HepG2 (cell line): Measurements from ENCODE around the gene RXYLT1. TPM values are rescaled to one million over a fixed set of nuclear protein-coding genes. Genes with fewer than 3 reads are reported as not detected.
A peak's percentile ranks its signal among the peaks of the same experiment; 100 is the strongest.

Experiments
- ATAC-seq: fragments of 200-7000 bp; cut with Tn5 transposase; 3 replicates; pipeline ENCODE4 v1.9.1; 2020; ENCODE audit warnings: mild to moderate bottlenecking, moderate library complexity
- BruUV-seq: library from RNA; stranded (reverse); fragments of 400-500 nt; replicated peaks from 2 replicates; lab custom pipeline; 2021; lab: Mats Ljungman, UMichigan
- CTCF ChIA-PET: fragments of 300-600 bp; formaldehyde crosslinking; extraction: SDS; loops from one replicate; lab custom pipeline; 2021; ENCODE audit warnings: low total read pairs, inconsistent platforms, low intra/inter-chr PET ratio; lab: Yijun Ruan, JAX
- POLR2A ChIA-PET: fragments of 350-600 bp; sonication (Branson Sonifier 250); formaldehyde crosslinking; loops from one replicate; lab custom pipeline; 2020; ENCODE audit warnings: antibody characterized with exemption, inconsistent platforms; lab: Yijun Ruan, JAX
- DNase-seq: peaks from one replicate; pipeline ENCODE4 v3.0.0-alpha.2; 2015; ENCODE audit warnings: low spot score
- FAIRE-seq: peaks from 3 replicates; lab custom pipeline; 2011; peaks lifted over from hg19 to GRCh38; lab: Jason Lieb, UNC
- H2AFZ ChIP-seq: one replicate; pipeline ENCODE4 v1.6.1; 2011; ENCODE audit warnings: low read length, inconsistent platforms
- H3K27ac ChIP-seq: fragments of 300-600 bp; 3 replicates; pipeline ENCODE4 v1.8.0; 2011; ENCODE audit warnings: mixed run types, mild to moderate bottlenecking, mixed read lengths, low read length, inconsistent platforms; ENCODE audit not compliant: insufficient read depth; ENCODE audit errors: extremely low read length
- H3K27me3 ChIP-seq, 2 experiments: fragments of 200-600 bp in 1 of 2; 2 replicates in 1 of 2; 3 replicates in 1 of 2; pipeline versions ENCODE4 v1.6.0 to v1.8.0; 2011; ENCODE audit warnings: low read length in 2 of 2, mild to moderate bottlenecking in 2 of 2, moderate library complexity in 2 of 2, inconsistent platforms in 1 of 2; ENCODE audit not compliant: insufficient read depth in 2 of 2, control insufficient read depth in 1 of 2
- H3K36me3 ChIP-seq, 2 experiments: fragments of 200-600 bp in 1 of 2; replicated peaks in 1 of 2; 2 replicates in 1 of 2; 3 replicates in 1 of 2; pipeline versions ENCODE4 v1.5.1 to v1.8.0; 2011; ENCODE audit warnings: low read length in 2 of 2, inconsistent platforms in 1 of 2; ENCODE audit not compliant: insufficient read depth in 2 of 2, control insufficient read depth in 1 of 2
- H3K4me1 ChIP-seq: 2 replicates; pipeline ENCODE4 v1.5.1; 2012; ENCODE audit warnings: low read length, inconsistent platforms; ENCODE audit not compliant: insufficient read depth
- H3K4me2 ChIP-seq: 2 replicates; pipeline ENCODE4 v1.6.0; 2011; ENCODE audit warnings: low read depth, low read length, inconsistent platforms
- H3K4me3 ChIP-seq, 3 experiments: fragments of 200-600 bp in 1 of 3; sonication (generic), shearing (Covaris generic) in 1 of 3; replicated peaks in 1 of 3; 2 replicates each; pipeline ENCODE4 v1.5.1; 2011 to 2016; ENCODE audit warnings: low read length in 3 of 3, inconsistent platforms in 2 of 3, low read depth in 2 of 3, mild to moderate bottlenecking in 2 of 3, control low read depth in 1 of 3, mixed read lengths in 1 of 3; ENCODE audit not compliant: insufficient read depth in 1 of 3
- H3K79me2 ChIP-seq: one replicate; pipeline ENCODE4 v1.6.1; 2011; ENCODE audit warnings: low read length, inconsistent platforms; ENCODE audit not compliant: insufficient read depth
- H3K9ac ChIP-seq: 2 replicates; pipeline ENCODE4 v1.6.0; 2011; ENCODE audit warnings: mild to moderate bottlenecking, low read depth, low read length, inconsistent platforms; ENCODE audit not compliant: insufficient read depth
- H3K9me3 ChIP-seq: 2 replicates; pipeline ENCODE4 v1.5.1; 2012; ENCODE audit warnings: mild to moderate bottlenecking, low read length
- H4K20me1 ChIP-seq: 2 replicates; pipeline ENCODE4 v1.6.0; 2011; ENCODE audit warnings: inconsistent platforms, mild to moderate bottlenecking, low read length, moderate library complexity; ENCODE audit not compliant: insufficient read depth
- CAMTA2 ChIP-seq: sonication (generic); formaldehyde crosslinking; IDR thresholded peaks from 2 replicates; pipeline ENCODE4 v1.4.0; 2020; ENCODE audit warnings: mild to moderate bottlenecking, missing genetic modification reagents, borderline replicate concordance
- FOSL2 ChIP-seq: sonication (generic); formaldehyde crosslinking; IDR thresholded peaks from 2 replicates; pipeline ENCODE4 v1.4.0; 2020; ENCODE audit warnings: missing genetic modification reagents
- GTF3A ChIP-seq: sonication (generic); formaldehyde crosslinking; conservative IDR thresholded peaks from 2 replicates; pipeline ENCODE4 v1.4.0; 2020; ENCODE audit warnings: mild to moderate bottlenecking, missing genetic modification reagents
- HES4 ChIP-seq: sonication (generic); formaldehyde crosslinking; IDR thresholded peaks from 2 replicates; pipeline ENCODE4 v1.9.0; 2021; ENCODE audit warnings: mild to moderate bottlenecking, missing genetic modification reagents, borderline replicate concordance
- KDM5B ChIP-seq: sonication (generic); formaldehyde crosslinking; IDR thresholded peaks from 2 replicates; pipeline ENCODE4 v1.4.0; 2020; ENCODE audit warnings: missing genetic modification reagents, mild to moderate bottlenecking, borderline replicate concordance
- MXI1 ChIP-seq: IDR thresholded peaks from 3 replicates; pipeline ENCODE4 v1.6.1; 2012; ENCODE audit warnings: low read depth, low read length, inconsistent platforms, borderline replicate concordance
- RBM39 ChIP-seq: fragments of 200-400 bp; formaldehyde crosslinking; IDR thresholded peaks from one replicate; pipeline ENCODE4 v1.6.1; 2018; ENCODE audit warnings: antibody characterized with exemption, mild to moderate bottlenecking, low read depth, low read length; ENCODE audit not compliant: poor library complexity, severe bottlenecking
- TEAD2 ChIP-seq: sonication (generic); formaldehyde crosslinking; IDR thresholded peaks from 2 replicates; pipeline ENCODE4 v1.9.0; 2021; ENCODE audit warnings: missing genetic modification reagents
- ZMYM3 ChIP-seq: sonication (generic); formaldehyde crosslinking; IDR thresholded peaks from 2 replicates; pipeline ENCODE4 v1.5.1; 2020; ENCODE audit warnings: mild to moderate bottlenecking, missing genetic modification reagents
- ZNF558 ChIP-seq: sonication (generic); formaldehyde crosslinking; IDR thresholded peaks from 2 replicates; pipeline ENCODE4 v1.9.0; 2022; ENCODE audit warnings: mild to moderate bottlenecking, missing genetic modification reagents, borderline replicate concordance
- ZNF564 ChIP-seq: sonication (generic); formaldehyde crosslinking; IDR thresholded peaks from 2 replicates; pipeline ENCODE4 v1.8.1; 2023; ENCODE audit warnings: mild to moderate bottlenecking, missing genetic modification reagents
- WGBS: methylation state at CpG from one replicate; pipeline ENCODE4 v1.1.6; 2017; ENCODE audit warnings: low lambda C conversion rate; 5-methylcytosine and 5-hydroxymethylcytosine counted together
- in situ Hi-C: cut with HindIII; loops from 2 replicates; pipeline ENCODE4 v1.10.0; 2017; ENCODE audit warnings: low pct_unique_long_range_greater_than_20kb; ENCODE audit not compliant: extremely low pct_ligation_motif_present
- intact Hi-C: fragments of 100-400 bp; cut with micrococcal nuclease; formaldehyde crosslinking; loops from one replicate; pipeline ENCODE4 v1.10.0; 2022; ENCODE audit not compliant: unreplicated experiment
- polyA plus RNA-seq, 8 experiments: library from polyadenylated mRNA; depleted of rRNA in 3 of 8; stranded (reverse) in 7 of 8; unstranded in 1 of 8; fragments of >200 nt; fragmentation: Illumina TruSeq in 4 of 8; extraction: Trizol in 4 of 8; gene quantifications; 2 replicates each; pipeline versions ENCODE4 v1.2.1 to v1.2.3, GENCODE V29; 2011 to 2016; ENCODE audit warnings: low read depth in 4 of 8, missing spikeins in 1 of 8, mixed read lengths in 1 of 8; ENCODE audit not compliant: insufficient read depth in 1 of 8
- total RNA-seq, 5 experiments: library from RNA; depleted of rRNA; stranded (reverse); fragments of >200 nt; fragmentation: Illumina TruSeq; extraction: Trizol; gene quantifications; 2 replicates each; pipeline ENCODE4 v1.2.3, GENCODE V29; 2016; ENCODE audit warnings: low read depth in 1 of 5
- TF ChIP-seq, protein P1 (sequence below): sonication (generic); formaldehyde crosslinking; conservative IDR thresholded peaks from 2 replicates; pipeline ENCODE4 v1.8.1; 2023; ENCODE audit warnings: missing genetic modification reagents
- TF ChIP-seq, protein P2 (sequence below): sonication (generic); formaldehyde crosslinking; IDR thresholded peaks from 2 replicates; pipeline ENCODE4 v1.4.0; 2020; ENCODE audit warnings: missing genetic modification reagents
- TF ChIP-seq, protein P3 (sequence below): IDR thresholded peaks from 2 replicates; pipeline ENCODE4 v1.6.1; 2016; ENCODE audit warnings: missing biosample characterization, missing genetic modification reagents, low read depth

Gene RXYLT1
- total and polyA plus RNA-seq, 2 of the 13 experiments (the other 11 are each of a cell fraction or from before 2014, with no cell fraction given): 8.3 to 15.5 TPM

DNA sequence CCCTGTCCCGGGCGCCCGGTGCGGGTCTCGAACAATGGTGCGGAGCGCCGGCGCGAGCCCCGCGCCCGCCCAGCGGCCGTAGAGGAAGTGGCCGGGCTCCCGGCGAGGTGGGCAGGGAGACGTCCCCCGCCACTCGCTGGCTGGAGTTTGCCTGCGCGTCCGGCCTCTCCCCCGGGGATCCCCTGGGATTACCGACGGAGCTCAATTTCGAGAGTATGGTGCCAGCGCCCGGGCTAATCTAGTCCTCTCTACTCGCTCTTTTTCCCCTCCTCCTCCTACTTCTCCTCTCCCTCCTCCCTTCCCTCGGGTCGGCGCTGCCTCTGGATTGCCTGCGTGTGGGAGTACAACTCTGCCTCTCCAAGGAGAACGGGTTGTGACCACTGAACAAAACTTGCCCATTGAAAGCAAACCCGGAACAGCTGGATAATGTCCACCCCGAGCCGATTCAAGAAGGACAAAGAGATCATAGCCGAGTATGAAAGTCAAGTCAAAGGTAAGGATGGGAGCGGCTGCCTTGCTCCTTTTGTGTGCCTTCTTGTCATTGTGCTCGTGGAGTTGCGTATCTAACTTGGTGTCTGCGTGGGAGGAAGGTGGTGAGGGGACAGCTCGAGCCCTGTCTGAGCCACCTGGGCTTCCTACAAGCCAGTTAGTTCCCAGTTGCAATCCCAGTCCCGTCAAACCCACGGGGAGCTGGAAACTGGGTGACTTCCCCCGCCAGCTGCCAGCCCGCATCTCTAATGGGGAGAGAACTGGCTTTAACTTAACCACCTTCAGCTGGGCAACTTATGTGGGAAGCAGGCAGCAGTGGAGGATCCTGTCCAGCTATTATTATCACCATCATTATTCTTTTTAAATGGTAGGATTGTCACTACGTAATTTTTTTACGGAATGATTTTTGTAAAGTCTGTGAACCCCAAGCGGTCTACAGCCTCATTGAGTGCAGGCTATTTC is 65.0 kb downstream of the RXYLT1 start, which contains the start of gene SRGAP1 (continued):
- peak; percentile 41; the same call in 1 of the 2 replicates for TF ChIP-seq ZMYM3 (CRISPR knock-in tag)
- 0 out of 2 replicates have a peak, but pooled peaks have one; percentile 53 for TF ChIP-seq HES4
- TF ChIP-seq, all 625 proteins: peak for 19

DNA sequence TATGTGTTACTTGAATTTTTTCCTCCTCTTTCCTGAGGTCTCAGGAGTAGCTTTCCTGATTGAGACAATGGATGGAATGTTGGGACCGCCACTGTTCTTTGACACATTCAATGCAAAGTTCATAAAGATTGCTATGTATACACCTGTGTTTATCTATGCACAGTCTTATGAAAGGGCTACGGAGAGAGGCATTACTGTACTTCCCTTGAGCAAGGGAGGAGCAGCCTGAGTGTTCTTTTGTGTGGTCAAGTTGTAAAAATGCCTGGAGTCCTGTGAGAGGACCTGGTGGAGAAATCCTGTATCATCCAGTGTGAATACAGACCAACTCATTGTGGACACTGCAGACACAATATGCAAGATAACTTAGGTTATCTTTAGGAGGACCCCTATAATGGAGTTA is 66.0 kb downstream of the RXYLT1 start:
- intact Hi-C loops: loop anchor here (1.0 to 10.0 kb wide), 4 partner anchors 42 to 169 kb away; no protein-coding TSS in a partner anchor
- no TSS peak for BruUV-seq
- in situ Hi-C loops: no loop called here
- Histone ChIP-seq H3K4me2 (peak overlapping the region; percentile 86), H3K27me3 (no peaks in the 10 kb centered on the region; a peak in 1 of 5 replicates), H3K9me3 (no peaks in the 10 kb centered on the region), H3K4me1 (peaks cover 38% of the 10 kb centered on the region), H3K79me2 (peaks cover 13% of the 10 kb centered on the region), H3K9ac (peak overlapping the region; percentile 21; the same call in 1 of the 2 replicates), H3K27ac (peak overlapping the region; percentile 65), H3K4me3 (peak overlapping the region; percentile 79 to 98 (median 91); a peak in 5 of 6 replicates), H4K20me1 (no peaks in the 10 kb centered on the region), H2AFZ (no peak overlapping the region), H3K36me3 (no peaks in the 10 kb centered on the region)
- POLR2A ChIA-PET: interaction anchor here (1.2 to 3.0 kb wide), 2 partner anchors 52 to 72 kb away, joined by 3 to 18 read pairs; no protein-coding TSS in a partner anchor
- FAIRE-seq (peak; percentile 89), DNase-seq (peak; percentile 88), ATAC-seq (peak; percentile 13)
- CTCF ChIA-PET: no interaction called here
- 3% methylated on average over 2 of the region's 2 CpGs for WGBS
- TF ChIP-seq TEAD2 (CRISPR knock-in tag) (no peak), KDM5B (CRISPR knock-in tag) (no peak), ZNF558 (CRISPR knock-in tag) (no peak), GTF3A (CRISPR knock-in tag) (no peak), CAMTA2 (no peak), FOSL2 (0 out of 2 replicates have a peak, but pooled peaks have one; percentile 18), RBM39 (no peak), ZNF564 (CRISPR knock-in tag) (no peak), MXI1 (no peak)
- TF ChIP-seq, protein P1, sequence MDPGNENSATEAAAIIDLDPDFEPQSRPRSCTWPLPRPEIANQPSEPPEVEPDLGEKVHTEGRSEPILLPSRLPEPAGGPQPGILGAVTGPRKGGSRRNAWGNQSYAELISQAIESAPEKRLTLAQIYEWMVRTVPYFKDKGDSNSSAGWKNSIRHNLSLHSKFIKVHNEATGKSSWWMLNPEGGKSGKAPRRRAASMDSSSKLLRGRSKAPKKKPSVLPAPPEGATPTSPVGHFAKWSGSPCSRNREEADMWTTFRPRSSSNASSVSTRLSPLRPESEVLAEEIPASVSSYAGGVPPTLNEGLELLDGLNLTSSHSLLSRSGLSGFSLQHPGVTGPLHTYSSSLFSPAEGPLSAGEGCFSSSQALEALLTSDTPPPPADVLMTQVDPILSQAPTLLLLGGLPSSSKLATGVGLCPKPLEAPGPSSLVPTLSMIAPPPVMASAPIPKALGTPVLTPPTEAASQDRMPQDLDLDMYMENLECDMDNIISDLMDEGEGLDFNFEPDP (CRISPR knock-in tag): no peak
- TF ChIP-seq, protein P2, sequence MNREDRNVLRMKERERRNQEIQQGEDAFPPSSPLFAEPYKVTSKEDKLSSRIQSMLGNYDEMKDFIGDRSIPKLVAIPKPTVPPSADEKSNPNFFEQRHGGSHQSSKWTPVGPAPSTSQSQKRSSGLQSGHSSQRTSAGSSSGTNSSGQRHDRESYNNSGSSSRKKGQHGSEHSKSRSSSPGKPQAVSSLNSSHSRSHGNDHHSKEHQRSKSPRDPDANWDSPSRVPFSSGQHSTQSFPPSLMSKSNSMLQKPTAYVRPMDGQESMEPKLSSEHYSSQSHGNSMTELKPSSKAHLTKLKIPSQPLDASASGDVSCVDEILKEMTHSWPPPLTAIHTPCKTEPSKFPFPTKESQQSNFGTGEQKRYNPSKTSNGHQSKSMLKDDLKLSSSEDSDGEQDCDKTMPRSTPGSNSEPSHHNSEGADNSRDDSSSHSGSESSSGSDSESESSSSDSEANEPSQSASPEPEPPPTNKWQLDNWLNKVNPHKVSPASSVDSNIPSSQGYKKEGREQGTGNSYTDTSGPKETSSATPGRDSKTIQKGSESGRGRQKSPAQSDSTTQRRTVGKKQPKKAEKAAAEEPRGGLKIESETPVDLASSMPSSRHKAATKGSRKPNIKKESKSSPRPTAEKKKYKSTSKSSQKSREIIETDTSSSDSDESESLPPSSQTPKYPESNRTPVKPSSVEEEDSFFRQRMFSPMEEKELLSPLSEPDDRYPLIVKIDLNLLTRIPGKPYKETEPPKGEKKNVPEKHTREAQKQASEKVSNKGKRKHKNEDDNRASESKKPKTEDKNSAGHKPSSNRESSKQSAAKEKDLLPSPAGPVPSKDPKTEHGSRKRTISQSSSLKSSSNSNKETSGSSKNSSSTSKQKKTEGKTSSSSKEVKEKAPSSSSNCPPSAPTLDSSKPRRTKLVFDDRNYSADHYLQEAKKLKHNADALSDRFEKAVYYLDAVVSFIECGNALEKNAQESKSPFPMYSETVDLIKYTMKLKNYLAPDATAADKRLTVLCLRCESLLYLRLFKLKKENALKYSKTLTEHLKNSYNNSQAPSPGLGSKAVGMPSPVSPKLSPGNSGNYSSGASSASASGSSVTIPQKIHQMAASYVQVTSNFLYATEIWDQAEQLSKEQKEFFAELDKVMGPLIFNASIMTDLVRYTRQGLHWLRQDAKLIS (CRISPR knock-in tag): no peak
- TF ChIP-seq, protein P3, sequence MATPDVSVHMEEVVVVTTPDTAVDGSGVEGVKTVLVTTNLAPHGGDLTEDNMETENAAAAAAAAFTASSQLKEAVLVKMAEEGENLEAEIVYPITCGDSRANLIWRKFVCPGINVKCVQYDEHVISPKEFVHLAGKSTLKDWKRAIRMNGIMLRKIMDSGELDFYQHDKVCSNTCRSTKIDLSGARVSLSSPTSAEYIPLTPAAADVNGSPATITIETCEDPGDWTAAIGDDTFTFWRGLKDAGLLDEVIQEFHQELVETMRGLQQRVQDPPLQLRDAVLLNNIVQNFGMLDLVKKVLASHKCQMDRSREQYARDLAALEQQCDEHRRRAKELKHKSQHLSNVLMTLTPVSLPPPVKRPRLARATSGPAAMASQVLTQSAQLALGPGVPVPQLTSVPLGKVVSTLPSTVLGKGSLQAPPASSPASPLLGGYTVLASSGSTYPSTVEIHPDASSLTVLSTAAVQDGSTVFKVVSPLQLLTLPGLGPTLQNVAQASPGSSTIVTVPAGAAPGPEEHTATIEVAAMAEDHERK (CRISPR knock-in tag): no peak
